Hematopoietic multipotent progenitor cell (in vitro differentiated cells): ENCODE data around the gene B3GALT5. TPM values are rescaled to one million over a fixed set of nuclear protein-coding genes. Genes with fewer than 3 reads are reported as not detected.
"Not testable (repeated sequence)": the region's sequence is repeated elsewhere in the genome, so short reads cannot be mapped to it uniquely, and the experiment has no call there.

ENCODE experiments used
- DNase-seq, 3 donors: peaks; one replicate each; pipeline ENCODE4 v3.0.0-alpha.2; 2011 to 2015; ENCODE audit warnings: low read depth in 2 of 3, low spot score in 2 of 3
- total RNA-seq: library from RNA; depleted of rRNA; stranded (reverse); fragments of >200 nt; gene quantifications from one replicate; pipeline ENCODE4 v1.2.3, GENCODE V29; 2012

The B3GALT5 gene
- total RNA-seq, 1 donor: under 0.01 TPM

- no peak for DNase-seq
Observed at GRCh38 chr21:39686646-39687468, 74.1 kb downstream of the B3GALT5 start.

- DNase-seq: no peak
Observed at GRCh38 chr21:39688010-39688409, 75.3 kb downstream of the B3GALT5 start.

- DNase-seq: not testable (repeated sequence)
Observed at GRCh38 chr21:39689860-39690259, 77.1 kb downstream of the B3GALT5 start.

- no peak for DNase-seq
Observed at GRCh38 chr21:39690454-39690853, 77.7 kb downstream of the B3GALT5 start.

GRCh38 chr21:39694750-39695149, 82.0 kb downstream of the B3GALT5 start:
- DNase-seq: no peak

GRCh38 chr21:39696196-39696595, 83.5 kb downstream of the B3GALT5 start:
- DNase-seq: no peak

GRCh38 chr21:39696618-39697017, 83.9 kb downstream of the B3GALT5 start:
- no peak for DNase-seq

GRCh38 chr21:39700318-39700717, 87.6 kb downstream of the B3GALT5 start:
- DNase-seq: no peak

GRCh38 chr21:39703578-39703977, 90.8 kb downstream of the B3GALT5 start:
- no peak for DNase-seq

- DNase-seq: no peak
Observed at GRCh38 chr21:39705849-39706248, 93.1 kb downstream of the B3GALT5 start.

- DNase-seq: no peak
Observed at GRCh38 chr21:39707316-39707715, 94.6 kb downstream of the B3GALT5 start.

- DNase-seq: no peak
Observed at GRCh38 chr21:39710866-39711265, 98.1 kb downstream of the B3GALT5 start.

- DNase-seq: no peak
Observed at GRCh38 chr21:39712273-39712672, 99.5 kb downstream of the B3GALT5 start.

- DNase-seq: no peak
Observed at GRCh38 chr21:39712976-39713375, 100.2 kb downstream of the B3GALT5 start.

- no peak for DNase-seq
Observed at GRCh38 chr21:39713905-39714304, 101.2 kb downstream of the B3GALT5 start.

- no peak for DNase-seq
Observed at GRCh38 chr21:39714331-39714730, 101.6 kb downstream of the B3GALT5 start.

- peak in 2 of 3 donors; percentile 48 to 66 for DNase-seq
Observed at GRCh38 chr21:39715804-39716397, 103.2 kb downstream of the B3GALT5 start.

- no peak for DNase-seq
Observed at GRCh38 chr21:39720126-39720778, 107.5 kb downstream of the B3GALT5 start.

GRCh38 chr21:39721885-39722284, 109.1 kb downstream of the B3GALT5 start:
- no peak for DNase-seq
